Measurements from ENCODE around the gene LRBA.

GRCh38 chr4:150423503-150423902, 591.6 kb downstream of the LRBA start:
- TF ChIP-seq CTCF (IDR thresholded peaks at IDR 0.05) = no peak
- no peak for TF ChIP-seq POLR2A (IDR thresholded peaks at IDR 0.05)

All from breast epithelium (tissue), 3 donors.